ENCODE results near the gene ACOX3.

ACOX3 gene

GRCh38 chr4:8441499-8442091, 1.1 kb upstream of the ACOX3 start:
- no peak for DNase-seq (ENCODE audit: low read depth)
- peak overlapping the region; percentile 95 for H3K4me3 ChIP-seq (ENCODE audit: low read length)
- TF ChIP-seq, protein P1, sequence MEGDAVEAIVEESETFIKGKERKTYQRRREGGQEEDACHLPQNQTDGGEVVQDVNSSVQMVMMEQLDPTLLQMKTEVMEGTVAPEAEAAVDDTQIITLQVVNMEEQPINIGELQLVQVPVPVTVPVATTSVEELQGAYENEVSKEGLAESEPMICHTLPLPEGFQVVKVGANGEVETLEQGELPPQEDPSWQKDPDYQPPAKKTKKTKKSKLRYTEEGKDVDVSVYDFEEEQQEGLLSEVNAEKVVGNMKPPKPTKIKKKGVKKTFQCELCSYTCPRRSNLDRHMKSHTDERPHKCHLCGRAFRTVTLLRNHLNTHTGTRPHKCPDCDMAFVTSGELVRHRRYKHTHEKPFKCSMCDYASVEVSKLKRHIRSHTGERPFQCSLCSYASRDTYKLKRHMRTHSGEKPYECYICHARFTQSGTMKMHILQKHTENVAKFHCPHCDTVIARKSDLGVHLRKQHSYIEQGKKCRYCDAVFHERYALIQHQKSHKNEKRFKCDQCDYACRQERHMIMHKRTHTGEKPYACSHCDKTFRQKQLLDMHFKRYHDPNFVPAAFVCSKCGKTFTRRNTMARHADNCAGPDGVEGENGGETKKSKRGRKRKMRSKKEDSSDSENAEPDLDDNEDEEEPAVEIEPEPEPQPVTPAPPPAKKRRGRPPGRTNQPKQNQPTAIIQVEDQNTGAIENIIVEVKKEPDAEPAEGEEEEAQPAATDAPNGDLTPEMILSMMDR (conservative IDR thresholded peaks at IDR 0.05; ENCODE audit: low read length): no peak

DNA sequence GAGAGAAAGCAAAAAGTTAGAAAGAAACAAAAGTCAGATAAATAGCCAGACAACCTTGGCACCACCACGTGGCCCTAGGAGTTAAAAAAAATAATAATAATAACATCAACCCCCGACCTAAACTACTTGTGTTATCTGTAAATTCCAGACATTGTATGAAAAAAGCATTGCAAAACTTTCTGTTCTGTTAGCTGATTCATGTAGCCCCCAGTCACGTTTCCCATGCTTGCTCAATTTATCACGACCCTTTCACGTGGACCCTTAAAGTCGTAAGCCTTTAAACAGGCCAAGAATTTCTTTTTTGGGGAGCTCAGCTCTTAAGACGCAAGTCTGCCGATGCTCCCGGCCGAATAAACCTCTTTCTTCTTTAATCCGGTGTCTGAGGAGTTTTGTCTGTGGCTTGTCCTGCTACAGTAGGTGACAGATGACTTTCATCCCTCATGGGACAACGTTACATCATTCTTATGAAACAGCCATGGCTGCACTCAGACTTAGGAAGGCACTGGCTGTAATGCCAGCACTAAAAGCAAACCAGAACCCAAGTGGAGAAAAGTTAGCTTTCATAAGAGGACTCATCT, 520 bp downstream of the ACOX3 start:
- H3K4me3 ChIP-seq (ENCODE audit: low read length): peak overlapping the region; percentile 95

DNA sequence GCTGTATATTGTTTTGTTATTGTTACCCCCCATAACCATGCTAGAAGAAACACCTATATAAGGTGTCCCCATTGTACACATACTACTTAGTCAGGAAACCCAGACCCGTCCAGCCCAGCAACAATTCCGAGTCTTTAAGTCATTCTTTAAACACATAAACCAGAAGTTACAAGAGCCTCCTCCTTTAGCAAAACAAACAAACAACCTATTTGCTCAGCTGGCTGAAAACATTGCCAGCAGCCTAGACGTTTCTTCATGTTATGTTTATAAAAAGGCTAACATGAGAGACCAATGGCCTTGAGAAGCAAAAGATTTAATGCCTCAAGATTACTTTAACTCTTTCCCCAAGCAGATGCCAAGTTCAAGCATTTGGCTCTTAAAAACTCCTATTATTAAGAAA, 1.4 kb downstream of the ACOX3 start:
- no peak overlapping the region; the same call in 1 of the 2 replicates for H3K4me3 ChIP-seq (ENCODE audit: low read length)

More for the DNA sequence above, 520 bp downstream of the ACOX3 start:
- peak; percentile 63 for DNase-seq (ENCODE audit: low read depth)
- TF ChIP-seq, protein P1 (conservative IDR thresholded peaks at IDR 0.05; ENCODE audit: low read length): no peak

DNA sequence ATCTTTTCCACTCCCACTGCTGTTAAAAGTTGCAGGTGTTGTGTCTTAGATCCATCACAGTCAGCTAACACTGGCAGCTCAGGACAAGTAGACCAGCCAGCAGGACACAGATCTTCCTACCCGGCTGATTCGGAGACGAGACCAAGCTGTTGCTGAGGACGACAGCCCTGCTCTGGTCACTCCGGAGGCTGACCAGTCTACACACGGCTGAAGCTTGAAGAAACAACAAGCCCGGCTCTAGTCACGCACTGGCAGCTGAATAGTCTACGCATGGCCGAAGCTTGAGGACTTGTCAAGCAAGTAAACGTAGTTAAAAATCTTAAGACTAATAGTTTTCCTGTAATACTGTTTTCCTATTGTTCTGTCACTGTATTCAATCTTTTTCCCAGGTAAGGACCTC, 1.8 kb downstream of the ACOX3 start:
- no peak overlapping the region for H3K4me3 ChIP-seq (ENCODE audit: low read length)
- TF ChIP-seq, protein P1 (conservative IDR thresholded peaks at IDR 0.05; ENCODE audit: low read length): no peak
- DNase-seq (ENCODE audit: low read depth): no peak

More for the DNA sequence above, 1.4 kb downstream of the ACOX3 start:
- TF ChIP-seq, protein P1 (conservative IDR thresholded peaks at IDR 0.05; ENCODE audit: low read length): no peak
- peak; percentile 12 for DNase-seq (ENCODE audit: low read depth)

DNA sequence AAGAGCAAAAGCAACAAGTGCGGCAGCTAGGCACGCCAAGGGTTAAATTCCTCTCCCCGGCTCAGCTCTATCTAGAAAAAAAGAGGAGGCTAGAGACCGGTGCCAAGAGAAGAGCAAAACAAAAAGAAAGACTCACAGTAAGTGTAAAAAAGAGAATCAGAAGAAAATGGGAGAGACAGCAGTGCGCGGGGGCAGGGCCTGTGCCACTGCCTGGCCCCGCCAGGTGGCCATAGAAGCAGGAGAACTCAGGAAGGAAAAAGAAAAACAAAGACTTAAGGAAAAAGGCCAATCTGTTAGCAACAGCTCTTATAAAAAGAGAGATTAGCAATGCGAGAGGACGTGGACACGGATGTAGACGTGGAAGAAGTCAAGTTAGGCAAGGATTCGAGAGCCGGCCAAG, 3.2 kb downstream of the ACOX3 start:
- H3K4me3 ChIP-seq (ENCODE audit: low read length): no peak overlapping the region
- TF ChIP-seq, protein P1 (conservative IDR thresholded peaks at IDR 0.05; ENCODE audit: low read length): no peak
- DNase-seq (ENCODE audit: low read depth): no peak

- TF ChIP-seq, protein P1 (conservative IDR thresholded peaks at IDR 0.05; ENCODE audit: low read length): no peak
- DNase-seq (ENCODE audit: low read depth): no peak
- H3K4me3 ChIP-seq (ENCODE audit: low read length): peak overlapping the region; percentile 50
These were observed 4.8 kb downstream of the ACOX3 start for GRCh38 chr4:8435656-8436121.

Data from AG10803 (cell line).